Mammary epithelial cell (primary cell): ENCODE measurements around the gene SYNRG.
"Not testable (repeated sequence)": the region's sequence is repeated elsewhere in the genome, so short reads cannot be mapped to it uniquely, and the experiment has no call there.

ENCODE experiments used
- EZH2 ChIP-seq: IDR thresholded peaks from 2 replicates; pipeline ENCODE4 v1.6.1; 2012; ENCODE audit warnings: low read length, inconsistent platforms, borderline replicate concordance
- TF ChIP-seq, protein P1 (sequence below), 2 donors: IDR thresholded peaks in 1 of 2; conservative IDR thresholded peaks in 1 of 2; 2 replicates each; pipeline ENCODE4 v1.5.1; 2011 to 2012; ENCODE audit warnings: inconsistent platforms in 2 of 2, low read length in 2 of 2, mild to moderate bottlenecking in 2 of 2, control low read depth in 1 of 2, low read depth in 1 of 2; ENCODE audit not compliant: insufficient read depth in 1 of 2; ENCODE audit errors: extremely low read depth in 1 of 2

- TF ChIP-seq, protein P1, sequence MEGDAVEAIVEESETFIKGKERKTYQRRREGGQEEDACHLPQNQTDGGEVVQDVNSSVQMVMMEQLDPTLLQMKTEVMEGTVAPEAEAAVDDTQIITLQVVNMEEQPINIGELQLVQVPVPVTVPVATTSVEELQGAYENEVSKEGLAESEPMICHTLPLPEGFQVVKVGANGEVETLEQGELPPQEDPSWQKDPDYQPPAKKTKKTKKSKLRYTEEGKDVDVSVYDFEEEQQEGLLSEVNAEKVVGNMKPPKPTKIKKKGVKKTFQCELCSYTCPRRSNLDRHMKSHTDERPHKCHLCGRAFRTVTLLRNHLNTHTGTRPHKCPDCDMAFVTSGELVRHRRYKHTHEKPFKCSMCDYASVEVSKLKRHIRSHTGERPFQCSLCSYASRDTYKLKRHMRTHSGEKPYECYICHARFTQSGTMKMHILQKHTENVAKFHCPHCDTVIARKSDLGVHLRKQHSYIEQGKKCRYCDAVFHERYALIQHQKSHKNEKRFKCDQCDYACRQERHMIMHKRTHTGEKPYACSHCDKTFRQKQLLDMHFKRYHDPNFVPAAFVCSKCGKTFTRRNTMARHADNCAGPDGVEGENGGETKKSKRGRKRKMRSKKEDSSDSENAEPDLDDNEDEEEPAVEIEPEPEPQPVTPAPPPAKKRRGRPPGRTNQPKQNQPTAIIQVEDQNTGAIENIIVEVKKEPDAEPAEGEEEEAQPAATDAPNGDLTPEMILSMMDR (conservative IDR thresholded peaks at IDR 0.05 in 1 of 2, IDR thresholded peaks at IDR 0.05 in 1 of 2; ENCODE audit: extremely low read depth in 1 of 2, insufficient read depth in 1 of 2, low read depth in 1 of 2, low read length in 2 of 2) = not testable (repeated sequence)
- not testable (repeated sequence) for TF ChIP-seq EZH2
Measured at GRCh38 chr17:37616430-37616829, 7.2 kb upstream of the SYNRG start.
